ENCODE results near the gene C2orf81. TPM values are rescaled to one million over a fixed set of nuclear protein-coding genes. Genes with fewer than 3 reads are reported as not detected.

Gene C2orf81
- total RNA-seq, 1 donor from 2014 or later = 3.7 TPM

DNA sequence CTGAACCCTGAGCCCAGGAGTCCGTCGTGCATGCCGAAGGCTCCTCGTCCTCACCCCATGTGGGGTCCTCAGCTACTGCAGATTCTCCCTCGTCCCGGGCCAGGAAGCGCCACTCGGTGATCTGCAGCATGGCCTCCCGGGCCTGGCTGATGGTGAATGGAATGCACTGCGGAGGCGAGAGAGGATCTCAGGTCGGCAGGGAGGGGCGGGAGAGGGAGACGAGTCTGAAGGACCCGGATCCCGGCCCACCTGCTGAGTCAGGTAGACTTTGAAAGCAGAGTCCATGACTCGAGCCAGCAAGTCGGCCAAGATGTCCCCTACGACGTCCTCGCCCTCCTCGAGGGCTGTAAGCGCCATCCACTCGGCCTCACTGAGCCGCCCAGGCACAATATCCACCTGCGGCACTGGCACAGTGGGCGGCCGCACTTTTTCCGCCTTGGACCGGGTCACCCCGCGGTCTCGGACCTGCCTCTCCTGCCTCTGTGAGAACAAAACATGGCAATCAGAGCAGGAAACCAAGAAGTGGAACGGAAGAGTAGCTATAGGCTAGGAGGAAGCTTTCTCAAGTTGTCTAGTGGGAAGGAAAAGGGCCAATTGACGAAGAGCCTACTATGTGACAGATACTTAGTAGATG, 5.5 kb downstream of the C2orf81 start:
- H3K36me3 Mint-ChIP-seq (ENCODE audit: unreplicated experiment) = no peaks in the 10 kb centered on the region
- H3K27ac Mint-ChIP-seq (ENCODE audit: unreplicated experiment) = no peak overlapping the region
- H3K4me1 Mint-ChIP-seq (ENCODE audit: low read depth, unreplicated experiment) = peaks cover 10% of the 10 kb centered on the region
- peaks cover 5% of the 10 kb centered on the region for H3K27me3 Mint-ChIP-seq (ENCODE audit: unreplicated experiment)
- TF ChIP-seq CTCF (IDR thresholded peaks at IDR 0.05; ENCODE audit: partially characterized antibody, unreplicated experiment) = no peak
- H3K9me3 Mint-ChIP-seq (ENCODE audit: unreplicated experiment) = peaks cover 5% of the 10 kb centered on the region
- no peak for DNase-seq
- no peak overlapping the region for H3K4me3 Mint-ChIP-seq (ENCODE audit: unreplicated experiment)

- Mint-ChIP-seq H3K4me3 (ENCODE audit: unreplicated experiment) (no peak overlapping the region), H3K4me1 (ENCODE audit: low read depth, unreplicated experiment) (peaks cover 10% of the 10 kb centered on the region), H3K9me3 (ENCODE audit: unreplicated experiment) (peaks cover 5% of the 10 kb centered on the region), H3K36me3 (ENCODE audit: unreplicated experiment) (no peaks in the 10 kb centered on the region), H3K27me3 (ENCODE audit: unreplicated experiment) (peaks cover 5% of the 10 kb centered on the region), H3K27ac (ENCODE audit: unreplicated experiment) (no peak overlapping the region)
- no peak for TF ChIP-seq CTCF (IDR thresholded peaks at IDR 0.05; ENCODE audit: partially characterized antibody, unreplicated experiment)
- DNase-seq = peak; percentile 47
Measured at GRCh38 chr2:74414881-74415761, 6.3 kb downstream of the C2orf81 start.

GRCh38 chr2:74414441-74414840, 7.0 kb downstream of the C2orf81 start:
- Mint-ChIP-seq H3K9me3 (ENCODE audit: unreplicated experiment) (peaks cover 5% of the 10 kb centered on the region), H3K36me3 (ENCODE audit: unreplicated experiment) (no peaks in the 10 kb centered on the region), H3K27me3 (ENCODE audit: unreplicated experiment) (peaks cover 5% of the 10 kb centered on the region), H3K4me3 (ENCODE audit: unreplicated experiment) (no peak overlapping the region), H3K27ac (ENCODE audit: unreplicated experiment) (no peak overlapping the region), H3K4me1 (ENCODE audit: low read depth, unreplicated experiment) (peaks cover 10% of the 10 kb centered on the region)
- TF ChIP-seq CTCF (IDR thresholded peaks at IDR 0.05; ENCODE audit: partially characterized antibody, unreplicated experiment) = no peak
- no peak for DNase-seq

GRCh38 chr2:74413001-74413698, 8.3 kb downstream of the C2orf81 start:
- peaks cover 9% of the 10 kb centered on the region for H3K27me3 Mint-ChIP-seq (ENCODE audit: unreplicated experiment)
- H3K36me3 Mint-ChIP-seq (ENCODE audit: unreplicated experiment) = peaks cover 5% of the 10 kb centered on the region
- no peak for DNase-seq
- peaks cover 10% of the 10 kb centered on the region for H3K4me1 Mint-ChIP-seq (ENCODE audit: low read depth, unreplicated experiment)
- peaks cover 5% of the 10 kb centered on the region for H3K9me3 Mint-ChIP-seq (ENCODE audit: unreplicated experiment)
- H3K27ac Mint-ChIP-seq (ENCODE audit: unreplicated experiment) = no peak overlapping the region
- H3K4me3 Mint-ChIP-seq (ENCODE audit: unreplicated experiment) = no peak overlapping the region
- no peak for TF ChIP-seq CTCF (IDR thresholded peaks at IDR 0.05; ENCODE audit: partially characterized antibody, unreplicated experiment)
